GM10266 (cell line): ENCODE measurements around the gene FAM53A.

Experiments used
- DNase-seq: peaks from one replicate; pipeline ENCODE4 v3.0.0; 2012; ENCODE audit errors: extremely low spot score
- CTCF ChIP-seq: IDR thresholded peaks from 2 replicates; pipeline ENCODE4 v1.5.1; 2012; ENCODE audit warnings: mild to moderate bottlenecking, low read depth; ENCODE audit not compliant: control insufficient read depth, insufficient read depth; ENCODE audit errors: missing control alignments

Gene FAM53A

GRCh38 chr4:1670279-1670678 lies 13.8 kb downstream of the FAM53A start:
- no peak for DNase-seq
- TF ChIP-seq CTCF: no peak

- no peak for TF ChIP-seq CTCF
- no peak for DNase-seq
These were observed 14.3 kb downstream of the FAM53A start for GRCh38 chr4:1669850-1670249.

- no peak for DNase-seq
These were observed 14.8 kb downstream of the FAM53A start for GRCh38 chr4:1669270-1669669.

GRCh38 chr4:1668488-1668840 lies 15.6 kb downstream of the FAM53A start:
- TF ChIP-seq CTCF: no peak
- no peak for DNase-seq

More at GRCh38 chr4:1669270-1669669, 14.8 kb downstream of the FAM53A start:
- no peak for TF ChIP-seq CTCF

- no peak for TF ChIP-seq CTCF
- no peak for DNase-seq
These were observed 16.8 kb downstream of the FAM53A start for GRCh38 chr4:1667273-1667672.

- TF ChIP-seq CTCF: no peak
- DNase-seq: no peak
These were observed 17.7 kb downstream of the FAM53A start for GRCh38 chr4:1666391-1666790.

GRCh38 chr4:1664141-1664540 lies 20.0 kb downstream of the FAM53A start:
- DNase-seq: no peak

More at GRCh38 chr4:1664141-1664540, 20.0 kb downstream of the FAM53A start:
- no peak for TF ChIP-seq CTCF
